Mucosa of stomach (tissue), 1 donor: ENCODE results near the gene HOXB9.

Experiments
- H3K27me3 ChIP-seq: one replicate; pipeline ENCODE4 v1.7.0; 2013; ENCODE audit warnings: mild to moderate bottlenecking, low read length; ENCODE audit not compliant: control insufficient read depth, insufficient read depth
- H3K36me3 ChIP-seq: one replicate; pipeline ENCODE4 v1.7.0; 2013; ENCODE audit warnings: low read length; ENCODE audit not compliant: control insufficient read depth, insufficient read depth
- H3K4me1 ChIP-seq: one replicate; pipeline ENCODE4 v1.7.0; 2013; ENCODE audit warnings: mild to moderate bottlenecking, low read length; ENCODE audit not compliant: control insufficient read depth, insufficient read depth
- H3K4me3 ChIP-seq: one replicate; pipeline ENCODE4 v1.7.0; 2013; ENCODE audit warnings: low read length
- H3K9ac ChIP-seq: one replicate; pipeline ENCODE4 v1.7.0; 2013; ENCODE audit warnings: mild to moderate bottlenecking, low read length, moderate library complexity
- H3K9me3 ChIP-seq: one replicate; pipeline ENCODE4 v1.7.0; 2013; ENCODE audit warnings: mild to moderate bottlenecking, low read length, moderate library complexity; ENCODE audit not compliant: control insufficient read depth
- donor health status: Pancreatic carcinoma.

HOXB9 gene

GRCh38 chr17:48644910-48645557, 18.9 kb upstream of the HOXB9 start:
- Histone ChIP-seq H3K9ac (no peak overlapping the region), H3K27me3 (peaks cover 87% of the 10 kb centered on the region), H3K9me3 (no peaks in the 10 kb centered on the region), H3K4me3 (no peak overlapping the region), H3K36me3 (no peaks in the 10 kb centered on the region), H3K4me1 (peaks cover 7% of the 10 kb centered on the region)

DNA sequence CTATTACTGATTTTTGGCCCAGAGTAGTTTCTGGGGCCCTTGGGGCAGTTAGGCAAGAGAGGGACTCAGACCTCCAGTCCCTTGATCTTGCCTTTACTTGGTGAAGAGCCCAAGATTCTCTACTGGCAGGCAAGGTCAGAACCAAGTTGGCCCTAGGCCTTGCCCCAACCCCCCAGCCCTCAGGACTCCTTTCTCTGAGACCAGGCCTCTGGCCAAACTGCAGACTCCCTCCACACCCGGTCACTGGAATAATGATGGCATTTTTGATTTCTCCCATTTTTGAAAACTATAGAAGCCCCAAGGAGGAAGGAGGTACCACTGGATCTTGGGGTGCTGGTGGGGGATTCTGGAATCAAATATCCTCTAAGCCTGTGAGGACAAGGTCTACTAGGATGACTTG, 18.0 kb upstream of the HOXB9 start:
- Histone ChIP-seq H3K9ac (no peak overlapping the region), H3K27me3 (peaks cover 92% of the 10 kb centered on the region), H3K9me3 (no peaks in the 10 kb centered on the region), H3K4me3 (no peak overlapping the region), H3K4me1 (peaks cover 7% of the 10 kb centered on the region), H3K36me3 (no peaks in the 10 kb centered on the region)

DNA sequence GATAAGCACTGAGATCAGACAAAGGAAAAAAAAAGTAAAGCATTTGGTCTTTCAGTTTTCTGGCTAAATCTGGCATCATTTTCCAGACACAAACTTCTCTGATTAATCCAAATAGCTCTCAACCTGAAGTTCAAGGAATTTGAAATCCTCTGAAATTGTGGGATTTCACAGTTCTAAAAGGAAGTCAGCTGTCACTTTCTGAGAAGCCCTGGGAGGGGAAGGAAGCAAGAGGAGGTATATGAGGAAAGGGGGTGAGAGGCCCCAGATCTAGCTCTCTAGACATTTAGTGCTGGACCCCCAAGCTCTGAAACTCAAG, 17.5 kb upstream of the HOXB9 start:
- H3K36me3 ChIP-seq = no peaks in the 10 kb centered on the region
- H3K9ac ChIP-seq = no peak overlapping the region
- peaks cover 95% of the 10 kb centered on the region for H3K27me3 ChIP-seq
- no peak overlapping the region for H3K4me3 ChIP-seq
- peaks cover 7% of the 10 kb centered on the region for H3K4me1 ChIP-seq
- H3K9me3 ChIP-seq = no peaks in the 10 kb centered on the region

DNA sequence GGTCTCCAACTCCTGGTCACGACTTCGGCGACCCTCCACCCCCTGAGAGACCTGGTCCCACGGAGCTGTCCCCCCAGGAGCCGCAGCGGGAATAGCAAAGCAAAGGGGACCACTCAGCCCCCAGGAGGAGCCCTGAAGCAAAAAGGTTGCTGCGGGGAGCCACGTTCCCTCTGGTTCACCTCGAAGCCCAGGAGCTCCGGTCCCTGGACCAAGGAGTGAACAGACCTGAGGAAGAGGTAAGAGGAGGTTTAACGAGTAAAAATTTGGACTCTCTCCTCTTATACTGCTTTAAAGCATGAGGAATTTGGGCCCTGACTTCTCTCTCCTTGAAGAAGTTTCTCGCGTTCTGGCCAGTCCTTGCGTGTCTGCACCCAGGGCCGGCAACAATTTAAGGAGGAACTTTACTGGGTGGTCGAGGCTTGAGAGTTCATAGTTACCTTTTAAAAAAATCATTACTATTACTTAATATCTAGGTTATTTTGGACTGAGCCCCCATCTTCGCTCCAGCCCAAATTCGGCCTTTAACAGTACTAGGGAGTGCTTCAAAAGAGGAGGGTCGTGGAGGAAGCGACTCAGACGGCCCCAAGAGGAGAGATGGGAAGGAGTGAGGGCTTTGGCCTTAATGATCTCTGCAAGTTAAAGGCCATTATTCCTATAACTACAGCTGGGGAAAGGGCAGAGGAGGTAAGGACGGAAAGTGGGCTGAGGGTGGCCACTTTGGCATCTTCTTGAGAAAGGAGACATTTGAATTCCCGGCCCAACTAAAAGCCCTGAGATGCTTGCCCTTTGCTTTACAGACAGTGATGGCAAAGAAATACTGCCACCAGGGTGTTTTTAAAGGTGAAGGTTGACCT, 16.9 kb upstream of the HOXB9 start:
- peaks cover 100% of the 10 kb centered on the region for H3K27me3 ChIP-seq
- H3K9me3 ChIP-seq = no peaks in the 10 kb centered on the region
- H3K36me3 ChIP-seq = no peaks in the 10 kb centered on the region
- peaks cover 7% of the 10 kb centered on the region for H3K4me1 ChIP-seq
- no peak overlapping the region for H3K4me3 ChIP-seq
- no peak overlapping the region for H3K9ac ChIP-seq

DNA sequence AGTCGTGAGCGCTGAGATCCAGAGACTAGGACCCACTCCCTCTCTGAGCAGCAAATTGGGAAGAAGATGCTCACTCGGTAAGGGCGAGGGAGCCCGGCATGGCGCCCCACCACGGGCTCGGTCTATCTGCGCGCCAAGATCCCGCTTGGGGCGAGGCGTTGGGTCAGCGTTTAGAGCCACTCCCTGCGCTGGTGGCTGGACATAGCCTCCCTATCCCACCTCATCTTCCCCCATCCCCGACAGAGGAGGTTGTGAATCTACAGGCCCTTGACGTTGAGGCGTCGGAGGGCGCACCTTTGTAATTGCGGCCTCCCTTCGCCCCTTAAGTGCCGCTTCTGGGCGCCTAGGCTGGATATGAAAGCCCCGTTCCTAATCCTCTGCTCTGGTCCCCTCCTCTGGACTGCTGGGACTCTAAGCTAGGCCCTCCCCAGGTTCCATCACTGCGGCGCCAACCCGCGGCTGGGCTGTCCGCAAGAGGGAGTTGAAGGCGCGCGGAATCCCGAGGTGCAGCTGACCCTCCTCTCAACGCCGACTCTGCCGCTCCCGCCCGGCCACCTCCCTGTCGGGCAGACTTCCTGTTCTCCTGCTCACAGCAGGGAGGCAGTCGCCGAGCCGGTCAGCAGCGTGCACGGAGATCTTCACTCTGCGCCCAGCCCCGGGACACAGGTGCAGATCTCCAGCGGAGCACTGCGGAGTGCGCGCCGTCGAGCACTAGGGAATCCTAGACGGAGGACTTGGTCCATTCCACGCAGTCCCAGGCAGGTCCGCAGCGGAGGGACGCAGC, 16.1 kb upstream of the HOXB9 start:
- Histone ChIP-seq H3K27me3 (peaks cover 100% of the 10 kb centered on the region), H3K9ac (no peak overlapping the region)

DNA sequence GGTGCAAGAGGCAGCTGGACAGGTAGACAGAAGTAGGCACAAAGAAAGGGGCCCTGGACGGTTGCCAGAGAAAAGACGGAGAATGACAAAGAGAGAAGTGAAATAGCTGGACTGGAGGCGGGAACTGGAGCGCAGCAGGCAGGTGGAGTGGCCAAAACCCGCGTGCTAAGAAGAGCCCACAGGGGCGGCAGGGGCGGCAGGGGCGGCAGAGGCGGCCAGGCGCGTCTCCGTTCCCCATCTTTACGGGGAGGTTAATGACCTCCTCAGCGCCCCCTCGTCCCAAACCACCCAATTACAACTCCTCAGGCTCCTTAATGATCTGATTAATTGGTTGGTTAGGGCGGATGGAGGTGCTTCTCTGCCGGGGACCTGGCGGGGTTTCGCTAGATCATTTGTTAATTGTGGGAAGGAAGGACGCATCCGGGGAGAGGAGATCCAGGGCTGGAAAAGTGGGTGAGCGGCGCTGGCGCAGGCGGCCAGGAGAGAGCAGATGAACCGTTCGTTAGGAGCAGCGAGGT, 15.4 kb upstream of the HOXB9 start:
- H3K36me3 ChIP-seq = no peaks in the 10 kb centered on the region
- H3K27me3 ChIP-seq = peaks cover 100% of the 10 kb centered on the region
- H3K4me1 ChIP-seq = peaks cover 3% of the 10 kb centered on the region
- H3K9ac ChIP-seq = no peak overlapping the region
- no peaks in the 10 kb centered on the region for H3K9me3 ChIP-seq
- no peak overlapping the region for H3K4me3 ChIP-seq

More for the DNA sequence above, 16.1 kb upstream of the HOXB9 start:
- Histone ChIP-seq H3K4me1 (peaks cover 2% of the 10 kb centered on the region), H3K36me3 (no peaks in the 10 kb centered on the region), H3K4me3 (no peak overlapping the region), H3K9me3 (no peaks in the 10 kb centered on the region)

- Histone ChIP-seq H3K36me3 (no peaks in the 10 kb centered on the region), H3K4me3 (no peak overlapping the region), H3K4me1 (peaks cover 5% of the 10 kb centered on the region), H3K9me3 (no peaks in the 10 kb centered on the region), H3K9ac (no peak overlapping the region), H3K27me3 (peaks cover 100% of the 10 kb centered on the region)
Measured at GRCh38 chr17:48640858-48641180, 14.7 kb upstream of the HOXB9 start.

DNA sequence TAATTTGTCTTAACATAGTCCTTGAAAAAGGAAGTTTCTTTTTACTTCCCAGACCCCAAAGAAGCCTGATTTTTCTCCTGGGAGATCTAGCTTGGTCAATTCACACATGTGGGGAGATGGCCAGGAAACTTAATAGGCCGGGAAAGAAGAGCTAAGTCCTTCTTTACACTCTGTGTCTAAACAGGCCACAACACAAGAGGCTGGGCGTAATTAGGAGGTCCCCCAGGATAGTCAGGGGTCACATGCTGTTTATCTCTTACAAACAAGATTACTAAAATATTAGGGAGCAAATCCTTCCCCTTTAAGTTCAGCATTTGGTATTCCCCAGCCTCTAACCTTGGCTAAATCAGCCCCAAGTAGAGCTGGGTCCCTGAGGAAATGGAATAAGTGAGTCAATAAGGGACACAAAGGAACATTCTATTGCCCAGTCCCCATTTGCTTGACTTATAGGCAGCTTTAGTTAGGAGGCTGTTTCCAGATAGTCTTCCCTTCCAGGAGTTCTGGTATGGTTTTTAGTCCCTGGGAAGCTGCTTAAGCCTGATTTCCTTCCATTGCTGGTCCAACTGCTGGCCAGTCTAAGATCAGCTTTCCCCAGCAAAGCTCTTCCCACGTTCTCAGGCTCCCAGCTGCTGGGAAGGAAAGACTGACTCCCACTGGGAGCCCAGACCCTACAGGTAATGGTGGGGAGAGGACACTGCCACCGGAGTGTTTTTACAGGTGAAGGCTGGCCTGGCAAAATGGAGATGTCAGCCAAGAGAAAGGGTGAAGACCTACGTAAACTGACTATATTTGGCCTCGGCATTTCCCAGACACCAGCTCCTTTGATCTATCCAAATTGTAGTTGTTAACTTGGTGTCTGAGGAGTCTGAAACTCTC, 14.1 kb upstream of the HOXB9 start:
- H3K27me3 ChIP-seq = peaks cover 100% of the 10 kb centered on the region
- no peak overlapping the region for H3K9ac ChIP-seq
- no peak overlapping the region for H3K4me3 ChIP-seq
- peaks cover 5% of the 10 kb centered on the region for H3K4me1 ChIP-seq
- H3K36me3 ChIP-seq = no peaks in the 10 kb centered on the region
- H3K9me3 ChIP-seq = no peaks in the 10 kb centered on the region

- Histone ChIP-seq H3K4me3 (no peak overlapping the region), H3K9ac (no peak overlapping the region), H3K27me3 (peaks cover 100% of the 10 kb centered on the region), H3K9me3 (no peaks in the 10 kb centered on the region), H3K4me1 (peaks cover 5% of the 10 kb centered on the region), H3K36me3 (no peaks in the 10 kb centered on the region)
Measured at GRCh38 chr17:48639136-48639535, 13.0 kb upstream of the HOXB9 start.

DNA sequence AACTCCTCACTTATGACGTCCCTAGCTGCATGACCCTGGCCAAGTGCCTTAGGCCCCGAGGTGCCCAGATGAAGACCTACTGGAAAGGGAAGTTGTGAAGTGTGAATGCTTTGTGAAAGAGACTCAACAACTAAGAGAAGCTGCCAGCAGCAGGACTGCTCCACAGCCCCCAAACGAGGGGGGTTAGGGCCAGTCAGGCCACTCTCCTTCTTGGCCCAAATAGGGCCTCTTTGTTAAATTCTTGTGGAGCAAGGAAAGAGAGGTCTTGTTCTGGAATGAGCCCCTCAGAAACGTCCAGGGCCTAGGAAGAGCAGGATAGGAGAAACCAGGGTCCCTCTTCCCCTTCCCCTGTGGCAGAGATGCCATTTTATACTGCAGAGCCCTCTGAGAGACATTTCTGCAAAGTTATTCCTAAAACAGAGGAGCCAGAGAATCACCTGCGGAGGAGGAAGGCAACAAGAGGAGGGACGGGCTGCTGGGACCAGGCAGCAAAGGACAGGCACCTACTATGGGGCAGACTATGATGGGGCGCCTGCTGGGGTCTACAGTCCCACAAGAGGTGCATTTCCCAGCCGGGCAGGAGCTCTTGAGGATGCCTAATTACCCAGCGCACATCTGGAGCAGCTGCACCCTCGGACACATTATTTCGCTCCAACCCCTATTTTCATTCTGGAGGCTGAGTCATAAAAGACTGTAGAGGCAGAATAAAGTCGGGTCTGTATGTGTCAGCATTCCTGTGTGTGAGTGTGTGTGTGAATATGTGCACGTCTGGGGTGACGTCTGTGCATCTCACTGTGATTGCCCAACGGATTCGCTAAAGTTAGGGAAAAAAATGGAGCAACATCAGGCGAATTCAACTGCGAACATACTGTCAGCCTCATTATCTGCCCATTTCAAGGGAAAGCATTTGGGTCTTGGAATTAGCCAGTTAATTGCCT, 11.4 kb upstream of the HOXB9 start:
- Histone ChIP-seq H3K4me3 (no peak overlapping the region), H3K27me3 (peaks cover 100% of the 10 kb centered on the region), H3K36me3 (no peaks in the 10 kb centered on the region), H3K9ac (no peak overlapping the region), H3K9me3 (no peaks in the 10 kb centered on the region), H3K4me1 (peaks cover 5% of the 10 kb centered on the region)
